GM19043 (cell line): ENCODE data around the gene ERBB4.
"Not testable (repeated sequence)": the region's sequence is repeated elsewhere in the genome, so short reads cannot be mapped to it uniquely, and the experiment has no call there.

Experiments
- ATAC-seq: cut with Tn5 transposase; IDR thresholded peaks from one replicate; pipeline ENCODE4 v1.9.1; 2021; ENCODE audit warnings: low read depth; ENCODE audit not compliant: unreplicated experiment

ERBB4 gene

DNA sequence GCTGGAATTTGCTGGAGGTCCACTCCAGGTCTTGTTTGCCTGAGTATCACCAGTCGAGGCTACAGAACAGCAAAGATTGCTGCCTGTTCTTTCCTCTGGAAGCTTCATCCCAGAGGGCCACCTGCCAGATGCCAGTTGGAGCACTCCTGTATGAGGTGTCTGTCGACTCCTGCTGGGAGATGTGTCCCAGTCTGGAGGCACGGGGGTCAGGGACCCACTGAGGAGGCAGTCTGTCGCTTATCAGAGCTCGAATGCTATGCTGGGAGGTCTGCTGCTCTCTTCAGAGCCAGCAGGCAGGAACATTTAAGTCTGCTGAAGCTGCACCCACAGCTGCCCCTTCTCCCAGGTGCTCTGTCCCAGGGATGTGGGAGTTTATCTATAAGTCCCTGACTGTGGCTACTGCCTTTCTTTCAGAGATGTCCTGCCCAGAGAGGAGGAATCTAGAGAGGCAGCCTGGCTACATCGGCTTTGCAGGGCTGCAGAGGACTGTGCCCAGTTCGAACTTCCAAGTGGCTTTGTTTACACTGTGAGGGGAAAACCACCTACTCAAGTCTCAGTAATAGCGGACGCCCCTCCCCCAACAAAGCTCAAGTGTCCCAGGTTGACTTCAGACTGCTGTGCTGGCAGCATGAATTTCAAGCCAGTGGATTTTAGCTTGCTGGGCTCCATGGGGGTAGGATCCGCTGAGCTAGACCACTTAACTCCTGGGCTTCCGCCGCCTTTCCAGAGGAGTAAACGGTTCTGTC, 301.1 kb downstream of the ERBB4 start:
- ATAC-seq: no peak

DNA sequence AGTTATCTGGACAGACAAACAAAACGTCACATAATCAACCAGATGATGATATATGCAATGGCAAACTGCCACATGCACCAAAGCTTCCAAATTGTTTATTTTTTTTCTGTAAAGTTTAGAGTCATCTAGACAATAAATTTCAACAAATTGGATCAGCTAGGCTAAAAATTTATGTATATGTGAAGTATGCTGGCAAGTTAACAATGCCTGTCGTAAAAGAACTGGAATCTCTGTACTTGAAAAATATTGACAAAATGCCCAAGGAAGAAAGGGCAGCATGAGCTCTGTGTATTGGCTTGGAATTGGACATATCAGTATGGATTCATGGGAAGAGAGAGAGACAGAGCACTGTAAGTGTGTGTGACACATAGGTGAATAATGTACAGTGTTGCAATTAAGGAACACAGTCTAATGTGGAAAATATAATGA, 309.8 kb downstream of the ERBB4 start:
- ATAC-seq: no peak

DNA sequence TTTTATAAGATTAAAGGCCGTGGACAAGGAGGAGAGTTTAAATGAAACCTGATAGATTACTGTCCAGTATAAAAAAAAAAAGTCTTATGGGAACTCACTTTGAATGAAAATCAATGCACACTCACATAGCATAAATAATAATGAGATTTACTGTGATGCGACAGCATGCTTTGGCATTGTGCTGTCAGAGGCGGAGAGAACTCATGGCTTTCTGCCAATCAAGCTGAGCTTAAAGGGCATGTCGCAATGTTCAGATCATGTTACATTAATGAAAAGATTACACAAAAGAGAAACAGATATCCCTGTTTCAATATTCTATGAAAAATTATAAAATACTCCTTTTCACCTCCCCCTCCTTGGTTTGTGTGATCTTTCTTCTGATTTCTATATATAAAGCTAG, 310.8 kb downstream of the ERBB4 start:
- no peak for ATAC-seq

DNA sequence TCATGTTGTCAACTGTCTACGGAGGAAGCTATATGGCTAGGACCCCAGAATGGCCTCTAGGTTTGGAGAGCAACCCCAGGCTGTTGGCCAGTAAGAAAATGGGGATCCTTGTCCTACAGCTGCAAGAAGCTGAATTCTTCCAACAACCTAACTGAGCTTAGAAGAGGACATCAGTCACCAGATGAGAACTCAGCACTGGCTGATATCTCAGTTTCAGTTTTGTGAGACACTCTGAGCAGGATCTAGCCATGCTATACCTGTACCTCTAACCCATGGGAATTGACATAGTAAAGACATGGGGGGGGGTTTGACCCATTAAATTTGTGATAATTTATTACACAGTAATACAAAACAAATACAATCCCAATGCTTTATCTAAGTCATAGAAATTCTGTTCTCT, 312.5 kb downstream of the ERBB4 start:
- ATAC-seq: no peak

DNA sequence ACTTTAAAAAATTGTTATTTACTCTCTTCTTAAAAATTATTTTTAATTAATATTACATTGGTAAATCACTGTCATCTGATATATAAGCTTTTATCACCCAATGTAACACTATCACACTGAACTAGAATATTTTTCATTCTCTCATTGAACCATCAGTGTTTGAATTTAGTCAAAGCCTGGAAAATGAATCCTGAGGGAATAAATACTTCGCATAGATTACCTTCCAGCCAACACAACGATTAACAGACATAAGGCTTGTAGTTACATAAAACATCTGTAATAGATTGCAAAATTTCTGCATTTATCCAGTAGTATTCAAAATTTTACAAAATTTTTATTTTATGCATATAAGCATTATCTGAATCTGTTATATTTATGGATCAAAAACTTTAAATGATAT, 314.9 kb downstream of the ERBB4 start:
- no peak for ATAC-seq

DNA sequence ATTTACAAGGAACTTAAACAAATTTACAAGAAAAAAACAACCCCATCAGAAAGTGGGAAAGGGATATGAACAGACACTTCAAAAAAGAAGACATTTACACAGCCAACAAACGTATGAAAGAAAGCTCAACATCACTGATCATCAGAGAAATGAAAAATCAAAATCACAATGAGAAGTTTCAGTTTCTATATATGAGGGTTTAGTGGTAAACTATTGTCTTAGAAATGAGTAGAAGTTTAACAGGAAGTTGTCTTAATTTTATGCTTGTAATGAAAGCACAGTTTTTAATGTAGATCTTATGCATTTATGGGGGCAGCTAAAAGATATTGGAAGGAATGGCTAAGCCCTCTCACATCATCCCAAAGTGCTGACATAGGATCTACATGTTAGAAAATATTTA, 325.4 kb downstream of the ERBB4 start:
- peak; percentile 70 for ATAC-seq

DNA sequence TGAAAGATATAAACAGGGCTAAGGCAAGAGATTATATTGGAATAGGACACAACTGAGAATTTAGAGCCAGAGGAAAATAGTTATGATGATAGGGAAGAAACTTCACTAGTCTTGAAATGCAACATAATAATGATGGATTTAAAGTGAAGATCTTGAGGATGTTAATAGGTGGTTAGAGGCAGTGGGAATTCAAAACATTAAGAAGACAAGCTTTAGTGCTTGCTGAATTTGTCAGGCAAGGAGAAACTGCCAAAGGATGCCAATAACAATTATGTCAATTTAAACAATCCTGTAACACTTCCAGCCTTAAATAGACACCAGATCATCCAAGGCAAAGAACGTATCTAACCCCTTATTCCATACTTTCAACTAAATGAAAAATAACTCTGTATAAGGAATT, 330.1 kb downstream of the ERBB4 start:
- no peak for ATAC-seq

DNA sequence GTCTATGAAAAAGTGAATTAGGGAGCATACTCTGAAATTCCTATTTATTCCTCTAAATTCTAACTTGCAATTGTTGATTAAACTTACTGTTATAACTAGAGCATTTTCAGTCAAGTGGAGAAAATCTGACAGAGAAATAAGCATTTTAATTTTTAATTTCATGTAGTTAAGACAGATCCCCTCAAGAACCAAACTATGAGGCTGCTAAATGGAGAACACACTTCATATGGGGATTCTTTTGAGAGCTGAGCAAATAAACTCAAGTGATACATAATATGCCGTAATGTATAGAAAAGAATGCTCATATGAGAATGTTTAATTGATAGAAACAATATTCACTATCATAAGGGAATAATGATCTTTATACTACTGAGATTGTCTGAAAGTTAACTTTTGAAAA, 340.8 kb downstream of the ERBB4 start:
- no peak for ATAC-seq

DNA sequence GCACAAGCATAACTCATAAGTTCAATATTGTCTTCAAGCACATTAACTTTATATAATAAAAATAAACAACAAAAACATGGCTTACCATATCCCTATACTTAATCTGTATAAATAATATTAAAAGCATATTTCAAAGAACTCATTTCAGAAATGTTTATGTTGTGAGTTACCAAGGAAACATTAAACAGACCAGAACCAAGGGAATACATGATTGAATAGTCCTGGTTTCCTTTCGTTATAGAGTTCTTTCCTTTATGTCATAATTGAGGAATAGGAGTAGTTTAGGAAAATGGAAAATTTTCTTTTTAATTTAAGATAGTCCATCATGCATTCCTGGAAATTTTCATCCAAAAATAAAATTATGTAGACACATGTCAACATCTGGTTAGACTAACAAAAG, 343.0 kb downstream of the ERBB4 start:
- ATAC-seq: no peak

DNA sequence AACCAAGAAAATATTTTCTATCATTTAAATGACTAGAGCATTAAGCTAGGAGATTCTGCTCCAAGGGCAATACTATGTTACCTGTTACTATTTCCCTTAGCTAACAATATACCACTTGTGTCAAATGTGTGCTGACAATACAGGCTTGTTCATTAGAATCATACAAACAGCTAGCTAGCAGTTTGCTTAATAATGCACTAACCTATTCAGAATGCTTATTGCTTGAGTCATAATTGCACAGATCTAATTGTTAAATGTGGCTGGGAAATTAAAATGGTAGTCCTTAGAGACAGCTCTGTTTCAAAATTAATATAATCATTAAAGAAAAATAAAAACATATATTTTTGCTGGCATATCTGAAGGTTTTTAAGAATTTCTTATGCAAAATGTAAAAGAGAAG, 344.2 kb downstream of the ERBB4 start:
- no peak for ATAC-seq

DNA sequence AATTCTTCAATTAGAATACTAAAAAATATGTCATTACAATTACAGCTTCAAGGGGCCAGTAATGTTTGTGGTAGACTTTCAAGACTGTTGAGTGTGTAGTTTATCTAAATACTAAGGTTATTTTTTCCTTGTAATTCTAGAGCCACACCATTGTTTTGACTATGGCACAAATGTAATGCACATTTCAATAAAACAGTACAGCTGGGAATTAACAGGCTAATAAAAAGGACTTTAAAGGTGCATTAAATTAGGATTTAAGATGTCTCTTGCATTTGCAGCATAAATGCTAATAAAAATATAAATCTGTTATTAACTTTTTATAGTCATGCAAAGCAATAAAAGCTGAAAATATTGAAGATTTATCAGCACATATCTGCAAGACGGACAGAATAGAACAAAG, 344.8 kb downstream of the ERBB4 start:
- ATAC-seq: no peak

DNA sequence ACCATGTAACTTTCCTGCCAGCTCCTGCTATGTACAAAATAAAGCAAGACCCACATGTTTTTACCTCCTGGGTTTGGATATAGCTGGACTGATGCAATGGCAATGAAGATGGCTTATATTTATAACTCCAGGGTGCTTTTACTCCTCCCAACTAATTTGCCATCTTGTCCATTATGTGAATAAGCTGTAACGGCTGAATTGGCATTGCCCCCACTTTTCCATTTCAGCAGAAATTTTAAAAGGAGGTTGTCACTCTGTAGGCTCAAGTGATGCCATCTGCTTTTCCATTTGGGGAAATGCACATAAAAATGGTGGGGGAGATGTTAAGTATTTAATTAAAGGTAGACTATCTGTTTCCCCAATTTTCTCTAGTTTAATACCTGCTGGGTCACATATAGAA, 345.5 kb downstream of the ERBB4 start:
- no peak for ATAC-seq

DNA sequence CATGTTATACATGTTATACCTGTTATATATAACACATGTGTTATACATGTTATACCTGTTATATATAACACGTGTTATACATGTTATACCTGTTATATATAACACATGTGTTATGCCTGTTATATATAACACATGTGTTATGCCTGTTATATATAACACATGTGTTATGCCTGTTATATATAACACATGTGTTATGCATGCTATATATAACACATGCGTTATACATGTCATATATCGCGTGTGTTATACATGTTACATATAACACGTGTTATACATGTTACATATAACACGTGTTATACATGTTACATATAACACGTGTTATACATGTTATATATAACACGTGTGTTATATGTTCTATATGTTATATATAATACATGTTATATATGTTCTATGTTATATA, 347.2 kb downstream of the ERBB4 start:
- ATAC-seq: not testable (repeated sequence)

DNA sequence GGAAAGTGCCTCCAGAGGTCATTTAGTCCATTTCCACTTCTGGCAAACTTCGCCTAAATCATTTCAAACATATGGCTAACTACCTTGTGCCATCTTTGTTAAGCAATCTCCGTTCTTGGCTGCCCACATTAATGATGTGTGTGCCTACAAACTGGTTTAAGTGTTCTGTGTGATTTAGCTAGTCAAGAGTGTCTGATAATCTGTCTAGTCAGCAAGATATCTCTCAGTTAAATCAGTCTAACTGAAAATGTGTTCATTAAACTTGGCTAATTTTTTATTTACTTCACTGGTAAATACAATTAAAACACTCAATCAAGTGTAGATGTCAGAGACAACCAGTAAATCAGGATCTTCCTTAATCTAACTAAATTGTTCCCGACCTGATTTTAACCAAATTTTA, 352.4 kb downstream of the ERBB4 start:
- ATAC-seq: no peak

DNA sequence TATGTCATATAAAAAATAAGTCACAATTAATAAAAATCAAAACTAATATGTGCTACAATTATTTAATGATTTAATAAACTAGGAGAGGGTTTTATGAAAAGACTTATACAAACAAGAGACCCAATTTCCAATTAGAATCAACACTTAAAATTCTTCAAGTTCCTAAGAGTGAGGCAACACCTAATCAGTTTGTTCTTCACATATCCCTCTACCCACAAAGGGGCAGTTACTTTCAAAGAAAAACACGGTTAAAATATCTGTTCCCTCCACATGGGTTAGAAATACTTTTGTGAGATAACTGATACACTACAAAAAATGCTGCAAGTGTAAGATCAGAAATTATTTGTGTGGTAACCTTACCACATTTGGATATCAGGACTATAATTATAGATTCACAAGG, 357.0 kb downstream of the ERBB4 start:
- ATAC-seq: no peak

DNA sequence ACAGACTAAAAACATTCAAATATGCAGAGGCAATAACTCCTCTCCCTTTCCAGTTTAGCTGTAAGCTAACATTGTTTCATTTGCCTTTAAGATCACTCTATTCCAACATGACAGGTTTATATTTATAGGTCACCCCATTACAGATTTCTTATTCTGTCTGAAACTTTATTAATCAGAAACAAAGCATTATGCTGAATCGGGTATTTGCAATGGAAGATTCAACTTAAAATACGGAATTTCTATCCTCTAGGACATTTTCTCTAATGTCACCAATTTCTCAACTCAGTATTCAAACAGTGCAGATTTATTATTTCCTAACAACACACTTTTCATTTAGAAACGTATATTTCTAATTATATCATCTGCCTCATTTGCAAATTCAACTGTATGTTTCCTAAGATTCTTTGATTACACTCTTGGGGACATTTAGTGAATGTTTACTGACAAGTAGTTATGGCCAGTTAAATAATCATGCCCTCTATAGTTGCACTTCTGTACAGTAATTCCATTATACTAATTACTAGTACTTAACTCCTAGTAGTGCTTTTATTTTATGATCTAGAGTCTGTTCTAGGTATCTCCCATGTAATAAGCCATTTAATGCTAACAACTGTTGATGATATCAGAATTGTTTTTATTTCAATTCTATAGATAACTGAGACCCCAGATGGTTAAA, 358.1 kb downstream of the ERBB4 start:
- ATAC-seq: no peak

DNA sequence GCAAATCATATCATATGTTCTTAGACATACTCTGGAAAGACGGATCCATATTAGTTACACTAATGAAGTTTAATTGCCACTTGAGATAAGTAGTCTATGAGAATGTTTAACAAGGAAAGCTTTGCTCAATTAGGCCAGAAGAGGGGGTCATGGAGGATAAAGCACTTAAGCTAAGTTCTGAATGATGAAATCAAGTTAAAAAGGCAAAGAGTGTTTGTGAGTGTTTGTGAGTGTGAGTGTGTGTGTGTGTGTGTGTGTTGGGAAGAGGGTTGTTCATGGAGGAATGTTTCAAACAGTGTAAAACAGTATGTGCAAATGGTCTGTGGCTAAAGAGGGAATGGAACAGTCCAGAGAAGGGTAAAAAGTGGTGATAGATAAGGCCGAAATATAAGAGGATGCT, 360.9 kb downstream of the ERBB4 start:
- ATAC-seq: no peak

DNA sequence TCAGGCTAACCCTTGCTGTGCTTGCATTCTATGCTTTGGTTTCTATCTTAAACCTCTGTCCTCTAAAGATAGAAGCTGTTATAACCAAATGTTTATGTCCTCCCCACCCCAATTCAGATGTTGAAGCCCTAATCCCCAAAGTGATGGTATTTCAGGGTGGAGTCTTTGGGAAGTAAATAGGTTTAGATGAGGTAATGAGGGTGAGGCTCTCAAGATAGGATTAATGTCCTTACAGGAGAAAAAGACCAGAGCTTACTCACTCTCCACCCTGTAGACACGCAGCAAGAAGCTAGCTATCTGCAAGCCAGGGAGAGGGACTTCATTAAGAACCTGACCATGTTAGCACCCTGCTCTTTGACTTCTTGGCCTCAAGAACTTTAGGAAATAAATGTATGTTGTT, 362.5 kb downstream of the ERBB4 start:
- ATAC-seq: no peak

DNA sequence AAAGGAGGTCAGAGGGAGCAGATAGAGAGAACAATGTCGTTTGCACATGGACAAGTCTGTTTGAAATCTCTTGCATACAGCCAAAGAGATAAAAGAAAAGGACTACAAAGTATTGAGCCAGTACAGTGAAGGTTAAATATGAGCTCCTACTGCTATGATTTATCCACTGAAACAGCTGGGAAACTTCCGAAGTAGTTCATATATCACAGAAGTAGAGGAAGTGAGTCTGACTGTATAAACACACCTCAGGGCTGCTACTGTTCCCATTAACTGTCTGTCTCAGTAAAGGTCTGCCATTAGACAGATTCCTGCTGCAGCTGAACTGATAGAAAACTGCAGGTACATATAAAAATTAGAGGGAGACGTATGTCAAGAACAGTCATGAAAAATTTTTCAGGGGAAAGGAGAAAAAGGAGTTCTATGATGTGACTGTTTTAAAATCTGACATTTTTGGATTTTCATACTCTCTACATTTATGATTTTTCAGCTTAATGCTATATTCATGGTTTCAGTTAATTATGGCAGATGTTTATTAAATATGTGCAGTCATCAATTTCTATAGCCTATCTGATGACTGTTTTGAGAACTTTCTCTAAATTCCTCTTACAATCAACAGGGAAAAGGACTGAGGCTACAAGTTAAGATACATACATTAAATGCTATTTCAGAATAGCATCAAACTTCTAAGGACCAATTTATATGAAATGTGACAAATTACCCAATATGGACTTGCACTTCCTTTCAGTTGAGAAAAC, 364.7 kb downstream of the ERBB4 start:
- no peak for ATAC-seq

DNA sequence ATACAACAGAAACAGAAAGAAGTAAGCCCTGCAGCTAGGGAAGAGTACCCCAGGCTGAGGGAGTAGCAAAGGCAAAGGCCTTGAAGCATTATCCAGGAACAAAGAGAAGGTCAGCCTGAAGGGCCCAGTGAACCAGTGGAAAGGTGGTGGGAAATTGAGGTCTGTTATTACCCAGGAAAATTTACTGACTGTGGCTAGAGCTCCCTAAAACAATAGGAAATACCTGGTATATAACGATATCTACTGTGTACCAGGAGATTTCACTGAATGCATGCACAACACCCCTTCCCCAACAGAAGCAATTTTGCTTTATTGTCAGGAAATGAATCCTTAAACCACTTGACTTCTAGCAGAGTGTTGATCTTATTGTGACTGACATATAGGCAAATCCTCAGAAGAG, 365.3 kb downstream of the ERBB4 start:
- no peak for ATAC-seq

DNA sequence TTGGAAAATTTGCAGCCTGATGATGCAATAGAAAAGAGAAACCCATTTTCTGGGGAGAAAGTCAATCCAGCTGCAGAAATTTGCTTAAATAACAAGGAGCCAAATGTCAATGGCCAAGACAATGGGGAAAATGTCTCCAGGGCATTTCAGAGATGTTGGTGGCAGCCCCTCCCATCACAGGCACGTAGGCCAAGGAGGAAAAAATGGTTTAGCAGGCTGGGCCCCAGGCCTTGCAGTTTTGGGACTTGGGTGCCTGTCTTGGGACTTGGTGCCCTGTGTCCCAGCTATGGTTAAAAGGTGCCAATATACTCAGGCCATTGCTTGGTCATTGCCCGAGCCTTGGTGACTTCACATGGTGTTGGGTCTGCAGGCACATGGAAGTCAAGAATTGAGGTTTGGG, 368.2 kb downstream of the ERBB4 start:
- ATAC-seq: no peak

DNA sequence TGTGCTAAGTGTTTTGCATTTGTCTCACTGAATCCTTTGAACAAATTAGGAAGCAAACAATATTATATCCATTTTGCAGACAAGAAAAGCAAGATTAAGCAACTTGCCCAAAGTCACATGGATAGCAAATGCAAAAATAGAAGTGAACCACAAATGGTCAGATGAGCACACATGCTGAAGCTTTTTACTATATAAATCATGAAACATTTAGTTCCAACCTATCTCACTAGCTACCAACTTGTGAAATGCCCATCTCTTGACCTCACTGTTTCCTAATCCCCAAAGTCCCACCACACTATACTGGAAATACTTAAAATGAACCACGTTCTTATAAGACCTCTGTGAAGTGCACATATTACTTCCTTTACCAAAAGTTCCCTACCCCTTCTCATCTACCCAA, 380.5 kb downstream of the ERBB4 start:
- no peak for ATAC-seq
